ENCODE results near the gene OR6N2.

OR6N2 gene

DNA sequence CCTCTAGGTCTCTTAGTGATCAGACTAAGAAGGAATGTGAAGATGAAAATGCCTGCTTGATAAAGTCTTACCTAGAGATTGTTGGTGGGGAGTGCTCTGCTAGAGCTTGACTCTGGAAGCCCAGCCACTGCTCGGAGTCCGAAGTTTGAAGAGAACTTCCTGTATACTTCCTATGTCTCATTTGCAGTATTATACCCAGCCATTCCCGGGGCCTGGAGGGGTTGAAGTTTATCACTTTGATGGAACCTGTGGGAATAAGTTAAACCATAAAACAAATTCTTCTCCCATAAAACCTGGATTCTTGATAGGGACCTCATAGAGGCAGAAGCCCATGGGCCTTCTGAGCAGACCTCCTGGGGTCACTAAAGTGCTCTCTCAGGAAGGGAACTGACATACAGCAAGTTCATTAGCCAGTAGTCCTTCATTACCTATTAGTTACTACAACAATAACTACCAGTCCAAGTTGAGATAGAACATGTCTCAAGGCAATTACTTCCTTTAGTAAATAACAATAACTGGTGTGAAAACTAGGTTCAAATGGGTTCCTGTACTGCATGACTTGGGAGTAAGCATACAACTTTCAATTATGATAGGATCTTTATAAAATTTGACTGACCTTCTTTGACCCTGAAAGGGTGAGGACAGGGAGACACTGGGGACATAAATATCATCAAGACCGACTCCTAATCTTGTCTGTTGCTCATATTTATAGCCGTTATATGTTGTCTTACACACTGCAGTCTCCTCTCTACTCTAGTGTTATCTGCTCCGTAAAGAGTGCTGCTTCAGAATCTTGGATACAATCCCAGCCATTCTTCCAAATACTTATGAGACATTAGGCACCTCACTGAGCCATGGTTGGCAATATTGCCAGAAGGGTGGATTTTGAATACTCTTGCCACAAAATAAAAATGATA lies 8.8 kb downstream of the OR6N2 start, which contains the start of gene OR6N1:
TSS of gene OR6N1 (minus strand) at position 246 of the 917 bp plus-strand sequence. CDS start 5,513 bp downstream, outside the sequence.
- H3K27ac ChIP-seq (ENCODE audit: low read length): no peak within 1 kb of the TSS
- no peak for TF ChIP-seq EZH2 (IDR thresholded peaks at IDR 0.05; ENCODE audit: borderline replicate concordance, low read depth, low read length, severe bottlenecking)
- TF ChIP-seq, protein P1, sequence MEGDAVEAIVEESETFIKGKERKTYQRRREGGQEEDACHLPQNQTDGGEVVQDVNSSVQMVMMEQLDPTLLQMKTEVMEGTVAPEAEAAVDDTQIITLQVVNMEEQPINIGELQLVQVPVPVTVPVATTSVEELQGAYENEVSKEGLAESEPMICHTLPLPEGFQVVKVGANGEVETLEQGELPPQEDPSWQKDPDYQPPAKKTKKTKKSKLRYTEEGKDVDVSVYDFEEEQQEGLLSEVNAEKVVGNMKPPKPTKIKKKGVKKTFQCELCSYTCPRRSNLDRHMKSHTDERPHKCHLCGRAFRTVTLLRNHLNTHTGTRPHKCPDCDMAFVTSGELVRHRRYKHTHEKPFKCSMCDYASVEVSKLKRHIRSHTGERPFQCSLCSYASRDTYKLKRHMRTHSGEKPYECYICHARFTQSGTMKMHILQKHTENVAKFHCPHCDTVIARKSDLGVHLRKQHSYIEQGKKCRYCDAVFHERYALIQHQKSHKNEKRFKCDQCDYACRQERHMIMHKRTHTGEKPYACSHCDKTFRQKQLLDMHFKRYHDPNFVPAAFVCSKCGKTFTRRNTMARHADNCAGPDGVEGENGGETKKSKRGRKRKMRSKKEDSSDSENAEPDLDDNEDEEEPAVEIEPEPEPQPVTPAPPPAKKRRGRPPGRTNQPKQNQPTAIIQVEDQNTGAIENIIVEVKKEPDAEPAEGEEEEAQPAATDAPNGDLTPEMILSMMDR (IDR thresholded peaks at IDR 0.05; ENCODE audit: borderline replicate concordance, extremely low read depth, low read length, poor library complexity, severe bottlenecking): no peak
- no peaks in the 10 kb centered on the region for H3K4me1 ChIP-seq (ENCODE audit: insufficient read depth, low read length)
- H3K9ac ChIP-seq (ENCODE audit: low read depth, low read length): no peak within 1 kb of the TSS
- no peaks in the 10 kb centered on the region for H3K79me2 ChIP-seq (ENCODE audit: insufficient read depth, low read length)
- no peak for ATAC-seq (ENCODE audit: insufficient read depth, low read depth)
- H3K4me2 ChIP-seq (ENCODE audit: insufficient read depth, low read length): no peak within 1 kb of the TSS
- no peak for DNase-seq
- H3K9me3 ChIP-seq (ENCODE audit: insufficient read depth, low read length, severe bottlenecking): no peaks in the 10 kb centered on the region
- no peaks in the 10 kb centered on the region for H3K36me3 ChIP-seq (ENCODE audit: insufficient read depth, low read length)
- H2AFZ ChIP-seq (ENCODE audit: low read depth, low read length): no peak within 1 kb of the TSS
- H4K20me1 ChIP-seq (ENCODE audit: insufficient read depth, low read length): no peaks in the 10 kb centered on the region
- H3K27me3 ChIP-seq (ENCODE audit: insufficient read depth, low read length, poor library complexity): peaks cover 24% of the 10 kb centered on the region
- H3K4me3 ChIP-seq (ENCODE audit: low read depth in 1 of 2, low read length in 2 of 2): no peak within 1 kb of the TSS

DNA sequence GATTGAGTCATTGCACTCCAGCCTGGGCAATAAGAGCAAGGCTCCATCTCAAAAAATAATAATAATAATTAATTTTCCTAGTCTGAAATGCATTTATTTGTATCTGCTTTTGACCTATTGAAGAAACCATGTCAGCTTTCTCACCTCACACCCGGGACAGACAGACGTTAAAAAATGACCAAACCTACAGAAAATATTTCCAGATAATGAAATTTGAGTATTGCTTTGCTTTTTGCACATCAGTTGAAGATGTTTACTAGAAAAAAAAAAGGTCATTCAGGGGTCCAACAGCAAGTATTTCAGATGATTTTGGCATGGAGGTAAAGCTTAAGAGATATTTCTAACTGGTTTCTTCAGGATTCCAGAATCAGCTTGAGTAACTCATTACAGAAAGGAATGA lies 26.6 kb downstream of the OR6N2 start, which contains the start of gene OR6K6:
TSS of gene OR6K6 (plus strand) at position 301 of the 400 bp plus-strand sequence. CDS start 168 bp downstream, outside the sequence.
- H3K27me3 ChIP-seq (ENCODE audit: insufficient read depth, low read length, poor library complexity): peaks cover 15% of the 10 kb centered on the region
- ATAC-seq (ENCODE audit: insufficient read depth, low read depth) (no peak), DNase-seq (no peak)
- no peak within 1 kb of the TSS for H3K4me2 ChIP-seq (ENCODE audit: insufficient read depth, low read length)
- H2AFZ ChIP-seq (ENCODE audit: low read depth, low read length): no peak within 1 kb of the TSS
- no peaks in the 10 kb centered on the region for H3K36me3 ChIP-seq (ENCODE audit: insufficient read depth, low read length)
- H3K27ac ChIP-seq (ENCODE audit: low read length): no peak within 1 kb of the TSS
- no peak for TF ChIP-seq EZH2 (IDR thresholded peaks at IDR 0.05; ENCODE audit: borderline replicate concordance, low read depth, low read length, severe bottlenecking)
- TF ChIP-seq, protein P1 (IDR thresholded peaks at IDR 0.05; ENCODE audit: borderline replicate concordance, extremely low read depth, low read length, poor library complexity, severe bottlenecking): no peak
- H3K4me1 ChIP-seq (ENCODE audit: insufficient read depth, low read length): no peaks in the 10 kb centered on the region
- H3K9ac ChIP-seq (ENCODE audit: low read depth, low read length): no peak within 1 kb of the TSS
- no peaks in the 10 kb centered on the region for H3K79me2 ChIP-seq (ENCODE audit: insufficient read depth, low read length)
- H4K20me1 ChIP-seq (ENCODE audit: insufficient read depth, low read length): no peaks in the 10 kb centered on the region
- H3K9me3 ChIP-seq (ENCODE audit: insufficient read depth, low read length, severe bottlenecking): no peaks in the 10 kb centered on the region
- no peak within 1 kb of the TSS for H3K4me3 ChIP-seq (ENCODE audit: low read depth in 1 of 2, low read length in 2 of 2)

DNA sequence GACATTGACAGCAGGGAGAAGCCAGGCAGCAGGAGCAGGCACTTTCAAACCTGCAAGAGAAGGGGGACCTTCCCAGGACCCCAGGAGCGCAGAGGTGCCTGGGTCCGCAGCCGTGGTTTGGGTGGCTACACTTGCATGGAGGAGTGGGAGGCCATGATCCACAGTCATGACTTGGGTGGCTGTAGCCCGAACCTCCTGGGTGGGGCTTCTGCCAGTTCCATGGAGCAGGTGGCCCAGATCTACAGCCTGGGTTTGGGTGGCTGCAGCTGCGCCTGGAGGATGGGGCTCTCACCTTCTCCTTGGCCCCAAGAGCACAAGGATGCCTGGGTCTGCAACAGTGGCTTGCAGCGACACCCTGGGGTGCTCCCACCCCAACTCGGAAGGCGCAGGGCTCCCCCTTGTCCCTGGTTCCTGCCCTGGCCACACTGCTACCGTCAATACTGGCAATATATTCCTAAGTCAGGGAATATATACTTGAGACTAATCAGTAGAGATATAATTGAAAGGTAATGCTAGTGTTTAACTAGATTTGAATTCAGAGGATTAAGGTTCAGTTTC lies 28.8 kb downstream of the OR6N2 start:
- Histone ChIP-seq H3K4me3 (ENCODE audit: low read depth in 1 of 2, low read length in 2 of 2) (no peak overlapping the region), H3K4me1 (ENCODE audit: insufficient read depth, low read length) (no peaks in the 10 kb centered on the region), H3K79me2 (ENCODE audit: insufficient read depth, low read length) (no peaks in the 10 kb centered on the region), H3K9me3 (ENCODE audit: insufficient read depth, low read length, severe bottlenecking) (no peaks in the 10 kb centered on the region), H3K9ac (ENCODE audit: low read depth, low read length) (no peak overlapping the region), H4K20me1 (ENCODE audit: insufficient read depth, low read length) (no peaks in the 10 kb centered on the region), H3K27me3 (ENCODE audit: insufficient read depth, low read length, poor library complexity) (peaks cover 16% of the 10 kb centered on the region), H3K4me2 (ENCODE audit: insufficient read depth, low read length) (no peak overlapping the region), H2AFZ (ENCODE audit: low read depth, low read length) (no peak overlapping the region), H3K36me3 (ENCODE audit: insufficient read depth, low read length) (no peaks in the 10 kb centered on the region), H3K27ac (ENCODE audit: low read length) (no peak overlapping the region)
- TF ChIP-seq, protein P1 (IDR thresholded peaks at IDR 0.05; ENCODE audit: borderline replicate concordance, extremely low read depth, low read length, poor library complexity, severe bottlenecking): no peak
- TF ChIP-seq EZH2 (IDR thresholded peaks at IDR 0.05; ENCODE audit: borderline replicate concordance, low read depth, low read length, severe bottlenecking): no peak
- DNase-seq: no peak
- no peak for ATAC-seq (ENCODE audit: insufficient read depth, low read depth)
